K562 (cell line): ENCODE measurements around the gene SOS1. TPM values are rescaled to one million over a fixed set of nuclear protein-coding genes. Genes with fewer than 3 reads are reported as not detected.

Experiments used
- ATAC-seq: fragments of 200-7000 bp; cut with Tn5 transposase; 3 replicates; pipeline ENCODE4 v1.9.1; 2020; ENCODE audit warnings: moderate library complexity
- BruUV-seq: library from RNA; stranded (reverse); fragments of 400-500 nt; replicated peaks from 2 replicates; lab custom pipeline; 2021; lab: Mats Ljungman, UMichigan
- CTCF ChIA-PET: fragments of 300-600 bp; formaldehyde crosslinking; extraction: SDS; loops from one replicate; lab custom pipeline; 2021; ENCODE audit warnings: low intra/inter-chr PET ratio; lab: Yijun Ruan, JAX
- POLR2A ChIA-PET: fragments of 300-600, 350-650 bp; sonication (Branson Sonifier 250); formaldehyde crosslinking; extraction: SDS; loops from one replicate; lab custom pipeline; 2021; ENCODE audit warnings: antibody characterized with exemption, inconsistent platforms; lab: Yijun Ruan, JAX
- DNase-seq, 4 experiments: peaks; one replicate each; pipeline versions ENCODE4 v3.0.0 to v3.0.0-alpha.2; 2011 to 2018; ENCODE audit warnings: low spot score in 3 of 4, mixed read lengths in 3 of 4; ENCODE audit errors: extremely low read depth in 1 of 4
- FAIRE-seq: peaks from 2 replicates; lab custom pipeline; 2011; peaks lifted over from hg19 to GRCh38; lab: Jason Lieb, UNC
- H2AFZ ChIP-seq: 2 replicates; pipeline ENCODE4 v1.6.0; 2011; ENCODE audit warnings: low read depth, low read length, control low read depth, inconsistent platforms
- H3K27ac ChIP-seq: fragments of 200-600 bp; 3 replicates; pipeline ENCODE4 v1.8.0; 2011; ENCODE audit warnings: low read depth, mild to moderate bottlenecking, control low read depth, inconsistent platforms, low read length, moderate library complexity, mixed read lengths; ENCODE audit errors: extremely low read depth
- H3K27me3 ChIP-seq, 2 experiments: fragments of 300-600 bp in 1 of 2; 2 replicates in 1 of 2; 3 replicates in 1 of 2; pipeline versions ENCODE4 v1.6.0 to v1.8.0; 2011; ENCODE audit warnings: inconsistent platforms in 2 of 2, low read length in 2 of 2, mild to moderate bottlenecking in 1 of 2, mixed read lengths in 1 of 2, moderate library complexity in 1 of 2; ENCODE audit not compliant: control insufficient read depth in 2 of 2, insufficient read depth in 2 of 2
- H3K36me3 ChIP-seq: fragments of 300-600 bp; 3 replicates; pipeline ENCODE4 v1.8.0; 2011; ENCODE audit warnings: mild to moderate bottlenecking, low read length, inconsistent platforms; ENCODE audit not compliant: control insufficient read depth, insufficient read depth
- H3K4me1 ChIP-seq, 2 experiments: fragments of 200-600 bp in 1 of 2; replicated peaks in 1 of 2; 2 replicates in 1 of 2; 3 replicates in 1 of 2; pipeline versions ENCODE4 v1.5.1 to v1.8.0; 2011; ENCODE audit warnings: inconsistent platforms in 2 of 2, low read length in 2 of 2, mild to moderate bottlenecking in 1 of 2, mixed read lengths in 1 of 2, moderate library complexity in 1 of 2; ENCODE audit not compliant: control insufficient read depth in 2 of 2, insufficient read depth in 2 of 2
- H3K4me2 ChIP-seq: 2 replicates; pipeline ENCODE4 v1.6.1; 2011; ENCODE audit warnings: low read length, control low read depth, inconsistent platforms, mixed read lengths; ENCODE audit not compliant: insufficient read depth
- H3K4me3 ChIP-seq: fragments of 200-600 bp; sonication (generic), shearing (Covaris generic); 2 replicates; pipeline ENCODE4 v1.5.1; 2016; ENCODE audit warnings: control low read depth, inconsistent platforms
- H3K79me2 ChIP-seq: fragments of 200-600 bp; 3 replicates; pipeline ENCODE4 v1.8.0; 2011; ENCODE audit warnings: low read length, inconsistent platforms; ENCODE audit not compliant: control insufficient read depth, insufficient read depth
- H3K9ac ChIP-seq, 2 experiments: 2 replicates each; pipeline versions ENCODE4 v1.6.0 to v1.6.1; 2011; ENCODE audit warnings: low read depth in 2 of 2, low read length in 2 of 2, control low read depth in 1 of 2, inconsistent platforms in 1 of 2, mild to moderate bottlenecking in 1 of 2, mixed read lengths in 1 of 2; ENCODE audit not compliant: insufficient read depth in 1 of 2
- H3K9me1 ChIP-seq: one replicate; pipeline ENCODE4 v1.6.0; 2011; ENCODE audit warnings: inconsistent platforms, mild to moderate bottlenecking, low read length, moderate library complexity; ENCODE audit not compliant: control insufficient read depth, insufficient read depth
- H3K9me3 ChIP-seq: replicated peaks from 2 replicates; pipeline ENCODE4 v1.5.1; 2011; ENCODE audit warnings: low read depth, low read length, inconsistent platforms; ENCODE audit not compliant: control insufficient read depth, insufficient read depth
- H4K20me1 ChIP-seq: replicated peaks from 2 replicates; pipeline ENCODE4 v1.6.1; 2011; ENCODE audit warnings: low read length, inconsistent platforms, mixed read lengths; ENCODE audit not compliant: control insufficient read depth, insufficient read depth
- CTCF ChIP-seq, 3 experiments: IDR thresholded peaks in 2 of 3; conservative IDR thresholded peaks in 1 of 3; 2 replicates each; pipeline ENCODE4 v1.5.1; 2011 to 2012; ENCODE audit warnings: low read length in 3 of 3, mild to moderate bottlenecking in 3 of 3, control low read depth in 2 of 3, improper control_type of control experiment in 1 of 3, inconsistent platforms in 1 of 3, low read depth in 1 of 3, mixed read lengths in 1 of 3, moderate library complexity in 1 of 3; ENCODE audit not compliant: insufficient read depth in 2 of 3
- E2F8 ChIP-seq: fragments of 450-650 bp; IDR thresholded peaks from 2 replicates; pipeline ENCODE4 v1.7.1; 2018; ENCODE audit warnings: mild to moderate bottlenecking, low read depth; ENCODE audit not compliant: partially characterized antibody
- MIER1 ChIP-seq: fragments of 450-650 bp; IDR thresholded peaks from 2 replicates; pipeline ENCODE4 v1.6.1; 2016; ENCODE audit warnings: antibody characterized with exemption, mild to moderate bottlenecking, low read depth
- POLR2AphosphoS5 ChIP-seq: IDR thresholded peaks from 2 replicates; pipeline ENCODE4 v1.6.1; 2011; ENCODE audit warnings: mild to moderate bottlenecking, low read depth, low read length, moderate library complexity; ENCODE audit not compliant: control insufficient read depth, insufficient read depth
- RNF219 ChIP-seq: fragments of 250-450 bp; sonication (Bioruptor Pico); IDR thresholded peaks from 2 replicates; pipeline ENCODE4 v1.5.0; 2022; ENCODE audit warnings: mild to moderate bottlenecking
- SP2 ChIP-seq: IDR thresholded peaks from 2 replicates; pipeline ENCODE4 v1.6.1; 2011; ENCODE audit warnings: mild to moderate bottlenecking, low read depth, low read length, moderate library complexity; ENCODE audit not compliant: poor library complexity, severe bottlenecking; ENCODE audit errors: extremely low read depth
- TBP ChIP-seq: optimal IDR thresholded peaks from 2 replicates; pipeline ENCODE3; 2011; ENCODE audit warnings: low read depth, low read length, improper control_type of control experiment
- ZFP36 ChIP-seq: fragments of 150-350 bp; IDR thresholded peaks from 2 replicates; pipeline ENCODE4 v1.6.1; 2018; ENCODE audit warnings: low read length, low read depth; ENCODE audit not compliant: partially characterized antibody
- ZNF41 ChIP-seq: fragments of 250-450 bp; sonication (Bioruptor Pico); conservative IDR thresholded peaks from 2 replicates; pipeline ENCODE4 v1.4.0; 2020; ENCODE audit warnings: mild to moderate bottlenecking
- ZNF561 ChIP-seq: fragments of 450-650 bp; formaldehyde crosslinking; conservative IDR thresholded peaks from 2 replicates; pipeline ENCODE4 v1.4.0; 2020; ENCODE audit warnings: mild to moderate bottlenecking, moderate library complexity
- ZNF830 ChIP-seq: fragments of 250-450 bp; sonication (Bioruptor Pico); IDR thresholded peaks from 2 replicates; pipeline ENCODE4 v1.5.0; 2021; ENCODE audit warnings: mild to moderate bottlenecking
- WGBS: fragments of 100-300 bp; shearing (Covaris generic); methylation state at CpG from one replicate; pipeline ENCODE4 v1.1.6; 2016; ENCODE audit warnings: low coverage, mixed read lengths; ENCODE audit not compliant: insufficient coverage; ENCODE audit errors: missing lambda C conversion rate; 5-methylcytosine and 5-hydroxymethylcytosine counted together
- in situ Hi-C: fragments of 300-500 bp; cut with MboI; formaldehyde crosslinking; loops from 4 replicates; pipeline ENCODE4 v1.15.0; 2018; ENCODE audit warnings: inconsistent platforms, mixed read lengths
- intact Hi-C: fragments of 100-400 bp; cut with micrococcal nuclease; formaldehyde crosslinking; loops from 2 replicates; pipeline ENCODE4 v1.14.2; 2022
- polyA plus RNA-seq, 8 experiments: library from polyadenylated mRNA; depleted of rRNA in 4 of 8; stranded (reverse) in 5 of 8; unstranded in 3 of 8; fragments of >200 nt; fragmentation: Nextera tagmentation in 2 of 8; fragmentation: Illumina TruSeq in 1 of 8; extraction: Ambion mirVana in 2 of 8; extraction: Trizol in 1 of 8; gene quantifications; 2 replicates each; pipeline versions ENCODE4 v1.2.1 to v1.2.3, GENCODE V29; 2011 to 2014; ENCODE audit warnings: inconsistent platforms in 1 of 8, missing spikeins in 1 of 8
- total RNA-seq, 7 experiments: library from RNA; depleted of rRNA in 6 of 7; stranded (reverse); fragments of >200 nt in 6 of 7; fragmentation: Illumina TruSeq in 2 of 7; extraction: Trizol in 2 of 7; gene quantifications; 2 replicates each; pipeline versions ENCODE4 v1.2.1 to v1.2.3, GENCODE V29; 2011 to 2021; ENCODE audit warnings: low replicate concordance in 1 of 7

The SOS1 gene
- total and polyA plus RNA-seq, 9 of the 15 experiments (the other 6 are each of a cell fraction or from before 2014, with no cell fraction given): 2.5 to 27.1 (median 16.3) TPM

GRCh38 chr2:39007875-39008504 is 112.9 kb downstream of the SOS1 start:
- Histone ChIP-seq H3K9ac (no peak overlapping the region), H3K9me3 (no peaks in the 10 kb centered on the region), H3K79me2 (no peaks in the 10 kb centered on the region), H3K9me1 (no peaks in the 10 kb centered on the region), H3K4me2 (no peak overlapping the region), H3K4me3 (no peak overlapping the region), H3K27me3 (no peaks in the 10 kb centered on the region), H3K4me1 (no peaks in the 10 kb centered on the region), H4K20me1 (no peaks in the 10 kb centered on the region), H3K36me3 (peaks cover 58% of the 10 kb centered on the region), H3K27ac (no peak overlapping the region; the same call in 2 of the 3 replicates), H2AFZ (no peak overlapping the region)
- no TSS peak for BruUV-seq
- intact Hi-C loops: no loop called here
- TF ChIP-seq ZNF561 (CRISPR knock-in tag) (no peak), TBP (no peak), RNF219 (CRISPR knock-in tag) (no peak), ZNF830 (no peak), SP2 (no peak), E2F8 (no peak), ZNF41 (CRISPR knock-in tag) (no peak), POLR2AphosphoS5 (no peak), ZFP36 (no peak), MIER1 (no peak), CTCF (IDR thresholded peaks at IDR 0.05 in 2 of 3, conservative IDR thresholded peaks at IDR 0.05 in 1 of 3; ENCODE audit: insufficient read depth in 2 of 3, low read depth in 1 of 3, low read length in 3 of 3) (no peak)
- in situ Hi-C loops: no loop called here
- ChIA-PET POLR2A (interaction anchor here (0.7 to 1.1 kb wide), 2 partner anchors 10 to 45 kb away, joined by 3 read pairs; no protein-coding TSS in a partner anchor), CTCF (no interaction called here)
- WGBS: 76% methylated on average over 5 of the region's 5 CpGs
- DNase-seq: no peak
- ATAC-seq: no peak
- no peak for FAIRE-seq
